ENCODE data around the gene KRTAP12-3.

- TF ChIP-seq SIN3A (IDR thresholded peaks at IDR 0.05; ENCODE audit: borderline replicate concordance, low read depth, low read length): no peak
- TF ChIP-seq, protein P1, sequence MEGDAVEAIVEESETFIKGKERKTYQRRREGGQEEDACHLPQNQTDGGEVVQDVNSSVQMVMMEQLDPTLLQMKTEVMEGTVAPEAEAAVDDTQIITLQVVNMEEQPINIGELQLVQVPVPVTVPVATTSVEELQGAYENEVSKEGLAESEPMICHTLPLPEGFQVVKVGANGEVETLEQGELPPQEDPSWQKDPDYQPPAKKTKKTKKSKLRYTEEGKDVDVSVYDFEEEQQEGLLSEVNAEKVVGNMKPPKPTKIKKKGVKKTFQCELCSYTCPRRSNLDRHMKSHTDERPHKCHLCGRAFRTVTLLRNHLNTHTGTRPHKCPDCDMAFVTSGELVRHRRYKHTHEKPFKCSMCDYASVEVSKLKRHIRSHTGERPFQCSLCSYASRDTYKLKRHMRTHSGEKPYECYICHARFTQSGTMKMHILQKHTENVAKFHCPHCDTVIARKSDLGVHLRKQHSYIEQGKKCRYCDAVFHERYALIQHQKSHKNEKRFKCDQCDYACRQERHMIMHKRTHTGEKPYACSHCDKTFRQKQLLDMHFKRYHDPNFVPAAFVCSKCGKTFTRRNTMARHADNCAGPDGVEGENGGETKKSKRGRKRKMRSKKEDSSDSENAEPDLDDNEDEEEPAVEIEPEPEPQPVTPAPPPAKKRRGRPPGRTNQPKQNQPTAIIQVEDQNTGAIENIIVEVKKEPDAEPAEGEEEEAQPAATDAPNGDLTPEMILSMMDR (IDR thresholded peaks at IDR 0.05): no peak
- no peak for TF ChIP-seq TAF1 (IDR thresholded peaks at IDR 0.05; ENCODE audit: borderline replicate concordance, low read depth, low read length)
- no peak for TF ChIP-seq EP300 (IDR thresholded peaks at IDR 0.05; ENCODE audit: borderline replicate concordance in 1 of 2, low read depth in 1 of 2, low read length in 1 of 2)
- no peak for TF ChIP-seq GABPA (IDR thresholded peaks at IDR 0.05; ENCODE audit: low read depth)
- no peak for TF ChIP-seq FOXM1 (IDR thresholded peaks at IDR 0.05; ENCODE audit: low read depth)
- TF ChIP-seq, protein P2, sequence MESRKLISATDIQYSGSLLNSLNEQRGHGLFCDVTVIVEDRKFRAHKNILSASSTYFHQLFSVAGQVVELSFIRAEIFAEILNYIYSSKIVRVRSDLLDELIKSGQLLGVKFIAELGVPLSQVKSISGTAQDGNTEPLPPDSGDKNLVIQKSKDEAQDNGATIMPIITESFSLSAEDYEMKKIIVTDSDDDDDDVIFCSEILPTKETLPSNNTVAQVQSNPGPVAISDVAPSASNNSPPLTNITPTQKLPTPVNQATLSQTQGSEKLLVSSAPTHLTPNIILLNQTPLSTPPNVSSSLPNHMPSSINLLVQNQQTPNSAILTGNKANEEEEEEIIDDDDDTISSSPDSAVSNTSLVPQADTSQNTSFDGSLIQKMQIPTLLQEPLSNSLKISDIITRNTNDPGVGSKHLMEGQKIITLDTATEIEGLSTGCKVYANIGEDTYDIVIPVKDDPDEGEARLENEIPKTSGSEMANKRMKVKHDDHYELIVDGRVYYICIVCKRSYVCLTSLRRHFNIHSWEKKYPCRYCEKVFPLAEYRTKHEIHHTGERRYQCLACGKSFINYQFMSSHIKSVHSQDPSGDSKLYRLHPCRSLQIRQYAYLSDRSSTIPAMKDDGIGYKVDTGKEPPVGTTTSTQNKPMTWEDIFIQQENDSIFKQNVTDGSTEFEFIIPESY (IDR thresholded peaks at IDR 0.05; ENCODE audit: borderline replicate concordance, low read depth): no peak
- TF ChIP-seq RAD21 (IDR thresholded peaks at IDR 0.05; ENCODE audit: low read length): no peak
- TF ChIP-seq, protein P3, sequence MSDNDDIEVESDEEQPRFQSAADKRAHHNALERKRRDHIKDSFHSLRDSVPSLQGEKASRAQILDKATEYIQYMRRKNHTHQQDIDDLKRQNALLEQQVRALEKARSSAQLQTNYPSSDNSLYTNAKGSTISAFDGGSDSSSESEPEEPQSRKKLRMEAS (IDR thresholded peaks at IDR 0.05; ENCODE audit: low read depth): no peak
- no peak for TF ChIP-seq MXI1 (IDR thresholded peaks at IDR 0.05; ENCODE audit: low read depth, low read length)
- no peak for TF ChIP-seq YY1 (IDR thresholded peaks at IDR 0.05; ENCODE audit: low read depth)
- TF ChIP-seq ELF1 (IDR thresholded peaks at IDR 0.05): no peak
- TF ChIP-seq EZH2phosphoT487 (IDR thresholded peaks at IDR 0.05; ENCODE audit: borderline replicate concordance, low read depth): no peak
Measured at GRCh38 chr21:44686843-44687561, 29.3 kb downstream of the KRTAP12-3 start.

Measured in SK-N-SH (cell line).